ENCODE data around the gene RET.

- no peak for TF ChIP-seq REST (IDR thresholded peaks at IDR 0.05; ENCODE audit: insufficient read depth in 1 of 2, low read depth in 2 of 2, low read length in 1 of 2)
- TF ChIP-seq CTCF (IDR thresholded peaks at IDR 0.05) = no peak
- TF ChIP-seq POLR2AphosphoS5 (IDR thresholded peaks at IDR 0.05; ENCODE audit: low read depth, low read length) = no peak
- TF ChIP-seq SIN3A (IDR thresholded peaks at IDR 0.05; ENCODE audit: borderline replicate concordance, insufficient read depth, low read depth, low read length) = no peak
These were observed 37.9 kb upstream of the RET start for GRCh38 chr10:43038783-43039623.

Measured in Panc1 (cell line).